Measurements from ENCODE around the gene FZD1. TPM values are rescaled to one million over a fixed set of nuclear protein-coding genes. Genes with fewer than 3 reads are reported as not detected.

Gene FZD1
- total and polyA plus RNA-seq, 2 of the 4 experiments (the other 2 are of a cell fraction): 3.6 to 6.8 TPM

- TF ChIP-seq NFE2L2 (IDR thresholded peaks at IDR 0.05; ENCODE audit: low read depth, low read length) (0 out of 2 replicates have a peak, but pooled peaks have one; percentile 2), CTCF (conservative IDR thresholded peaks at IDR 0.05; ENCODE audit: low read depth, low read length) (no peak), MAZ (IDR thresholded peaks at IDR 0.05; ENCODE audit: borderline replicate concordance, low read depth, low read length) (peak; percentile 99)
Measured at GRCh38 chr7:91264046-91264923, at the start of gene FZD1 (continued).
